HG03064 (cell line): ENCODE measurements around the gene FDX2.
"Not testable (repeated sequence)": the region's sequence is repeated elsewhere in the genome, so short reads cannot be mapped to it uniquely, and the experiment has no call there.

ENCODE experiments used
- ATAC-seq: cut with Tn5 transposase; IDR thresholded peaks from one replicate; pipeline ENCODE4 v1.9.1; 2021; ENCODE audit warnings: low read depth; ENCODE audit not compliant: unreplicated experiment

The FDX2 gene

GRCh38 chr19:10315335-10316214 lies at the start of gene FDX2:
Gene FDX2 (minus strand): TSS chr19:10316015. CDS start chr19:10315996, 19 bp downstream.
- no peak for ATAC-seq

- ATAC-seq, result no peak
Measured at GRCh38 chr19:10365518-10365917, 49.7 kb upstream of the FDX2 start.

- no peak for ATAC-seq
Measured at GRCh38 chr19:10364644-10365043, 48.8 kb upstream of the FDX2 start.

GRCh38 chr19:10363789-10364281 lies 48.0 kb upstream of the FDX2 start:
- ATAC-seq, result no peak

- no peak for ATAC-seq
Measured at GRCh38 chr19:10362259-10362658, 46.4 kb upstream of the FDX2 start.

GRCh38 chr19:10361569-10362011 lies 45.8 kb upstream of the FDX2 start:
- no peak for ATAC-seq

GRCh38 chr19:10356431-10356830 lies 40.6 kb upstream of the FDX2 start:
- no peak for ATAC-seq

- ATAC-seq, result no peak
Measured at GRCh38 chr19:10353793-10354391, 38.1 kb upstream of the FDX2 start.

GRCh38 chr19:10352764-10353671 lies 37.2 kb upstream of the FDX2 start:
- ATAC-seq, result no peak

- ATAC-seq, result no peak
Measured at GRCh38 chr19:10346509-10346908, 30.7 kb upstream of the FDX2 start.

- no peak for ATAC-seq
Measured at GRCh38 chr19:10344780-10345179, 29.0 kb upstream of the FDX2 start.

GRCh38 chr19:10343495-10343894 lies 27.7 kb upstream of the FDX2 start:
- ATAC-seq, result no peak

GRCh38 chr19:10339977-10340376 lies 24.2 kb upstream of the FDX2 start:
- no peak for ATAC-seq

GRCh38 chr19:10339380-10339960 lies 23.7 kb upstream of the FDX2 start, which contains the start of gene ICAM3:
Gene ICAM3 (minus strand): TSS chr19:10339624. CDS start chr19:10339614, 10 bp downstream.
- ATAC-seq, result peak; percentile 66

GRCh38 chr19:10338940-10339339 lies 23.1 kb upstream of the FDX2 start:
- no peak for ATAC-seq

GRCh38 chr19:10336725-10337124 lies 20.9 kb upstream of the FDX2 start:
- ATAC-seq, result not testable (repeated sequence)

GRCh38 chr19:10335352-10335985 lies 19.7 kb upstream of the FDX2 start:
- ATAC-seq, result no peak

GRCh38 chr19:10334588-10335351 lies 19.0 kb upstream of the FDX2 start:
- ATAC-seq, result no peak
